Prostate gland (tissue), 2 donors: ENCODE measurements around the gene CRYGN. TPM values are rescaled to one million over a fixed set of nuclear protein-coding genes. Genes with fewer than 3 reads are reported as not detected.

Experiments used
- DNase-seq: peaks from one replicate; pipeline ENCODE4 v3.0.0-alpha.2; 2019; ENCODE audit warnings: low spot score
- H3K27ac ChIP-seq, 2 donors: fragments of 200-600 bp; sonication (generic); 2 replicates each; pipeline ENCODE4 v1.5.1; 2017 to 2019
- H3K27me3 ChIP-seq: fragments of 200-600 bp; sonication (generic); replicated peaks from 2 replicates; pipeline ENCODE4 v1.5.1; 2019; ENCODE audit not compliant: insufficient read depth
- H3K36me3 ChIP-seq, 2 donors: fragments of 200-600 bp; sonication (generic); 1 replicate in 1 of 2; 2 replicates in 1 of 2; pipeline versions ENCODE4 v1.5.1 to v1.8.1; 2017 to 2019
- H3K4me1 ChIP-seq: fragments of 200-600 bp; sonication (generic); replicated peaks from 2 replicates; pipeline ENCODE4 v1.5.1; 2019
- H3K4me3 ChIP-seq, 2 donors: fragments of 200-600 bp; sonication (generic); 2 replicates each; pipeline ENCODE4 v1.5.1; 2017 to 2019
- H3K9me3 ChIP-seq: fragments of 200-600 bp; sonication (generic); 2 replicates; pipeline ENCODE4 v1.5.1; 2017
- CTCF ChIP-seq, 4 experiments: fragments of 200-600 bp in 2 of 4; fragments of 450-650 bp in 2 of 4; sonication (generic) in 2 of 4; IDR thresholded peaks; 1 replicate in 3 of 4; 2 replicates in 1 of 4; pipeline ENCODE4 v1.5.1; 2016 to 2019; ENCODE audit warnings: antibody characterized with exemption in 4 of 4, mild to moderate bottlenecking in 2 of 4, moderate library complexity in 2 of 4
- POLR2A ChIP-seq: fragments of 450-650 bp; IDR thresholded peaks from one replicate; pipeline ENCODE4 v1.6.1; 2016; ENCODE audit warnings: antibody characterized with exemption, mild to moderate bottlenecking
- POLR2AphosphoS5 ChIP-seq: sonication (generic); formaldehyde crosslinking; IDR thresholded peaks from one replicate; pipeline ENCODE4 v1.6.1; 2017; ENCODE audit warnings: antibody characterized with exemption
- WGBS: methylation state at CpG from one replicate; pipeline ENCODE4 v1.1.5; 2018; 5-methylcytosine and 5-hydroxymethylcytosine counted together
- intact Hi-C: fragments of 100-400 bp; cut with DNase I; formaldehyde crosslinking; loops from one replicate; pipeline ENCODE4 v1.14.2; 2022
- total RNA-seq, 2 donors: library from RNA; depleted of rRNA; stranded (reverse); fragments of >200 nt; gene quantifications; one replicate each; pipeline ENCODE4 v1.1.0, GENCODE V29; 2016

Gene CRYGN
- total RNA-seq, 2 donors from 2014 or later = not detected

- no peak for DNase-seq
- 95% methylated on average over 5 of the region's 5 CpGs for WGBS
- no peak overlapping the region for H3K27ac ChIP-seq
- no peaks in the 10 kb centered on the region for H3K27me3 ChIP-seq
- no peaks in the 10 kb centered on the region for H3K36me3 ChIP-seq
- H3K4me1 ChIP-seq = no peaks in the 10 kb centered on the region
- H3K9me3 ChIP-seq = no peaks in the 10 kb centered on the region
- H3K4me3 ChIP-seq = no peak overlapping the region
- no peak for TF ChIP-seq POLR2A
- TF ChIP-seq CTCF (IDR thresholded peaks at IDR 0.05) = no peak
- no peak for TF ChIP-seq POLR2AphosphoS5
- intact Hi-C loops = no loop called here
These were observed 16.0 kb downstream of the CRYGN start for GRCh38 chr7:151423936-151424335.

GRCh38 chr7:151423226-151423625, 16.7 kb downstream of the CRYGN start:
- no peak overlapping the region for H3K4me3 ChIP-seq
- TF ChIP-seq CTCF (IDR thresholded peaks at IDR 0.05) (no peak), POLR2A (no peak), POLR2AphosphoS5 (no peak)
- intact Hi-C loops = no loop called here
- no peaks in the 10 kb centered on the region for H3K4me1 ChIP-seq
- H3K36me3 ChIP-seq = no peaks in the 10 kb centered on the region
- no peak overlapping the region for H3K27ac ChIP-seq
- WGBS = 76% methylated on average over 7 of the region's 7 CpGs
- H3K27me3 ChIP-seq = no peaks in the 10 kb centered on the region
- no peak for DNase-seq
- H3K9me3 ChIP-seq = no peaks in the 10 kb centered on the region

GRCh38 chr7:151422212-151422611, 17.7 kb downstream of the CRYGN start:
- no peak for TF ChIP-seq POLR2AphosphoS5
- no peak for TF ChIP-seq POLR2A
- no peak for TF ChIP-seq CTCF (IDR thresholded peaks at IDR 0.05)
- no peaks in the 10 kb centered on the region for H3K9me3 ChIP-seq
- no peak for DNase-seq
- H3K4me3 ChIP-seq = no peak overlapping the region
- no peaks in the 10 kb centered on the region for H3K27me3 ChIP-seq
- H3K36me3 ChIP-seq = no peaks in the 10 kb centered on the region
- H3K4me1 ChIP-seq = no peaks in the 10 kb centered on the region
- 79% methylated on average over 5 of the region's 5 CpGs for WGBS
- intact Hi-C loops = no loop called here
- H3K27ac ChIP-seq = no peak overlapping the region

- no peaks in the 10 kb centered on the region for H3K4me1 ChIP-seq
- intact Hi-C loops = no loop called here
- H3K4me3 ChIP-seq = no peak overlapping the region
- DNase-seq = no peak
- no peaks in the 10 kb centered on the region for H3K27me3 ChIP-seq
- no peak overlapping the region for H3K27ac ChIP-seq
- TF ChIP-seq POLR2AphosphoS5 (no peak), CTCF (IDR thresholded peaks at IDR 0.05) (no peak), POLR2A (no peak)
- 38% methylated on average over 5 of the region's 5 CpGs for WGBS
- no peaks in the 10 kb centered on the region for H3K36me3 ChIP-seq
- H3K9me3 ChIP-seq = no peaks in the 10 kb centered on the region
These were observed 19.8 kb downstream of the CRYGN start for GRCh38 chr7:151420144-151420543.

- Histone ChIP-seq H3K27me3 (no peaks in the 10 kb centered on the region), H3K4me1 (no peaks in the 10 kb centered on the region), H3K9me3 (no peaks in the 10 kb centered on the region), H3K4me3 (no peak overlapping the region), H3K27ac (no peak overlapping the region), H3K36me3 (no peaks in the 10 kb centered on the region)
- intact Hi-C loops = no loop called here
- 68% methylated on average over 11 of the region's 11 CpGs for WGBS
- DNase-seq = no peak
- TF ChIP-seq CTCF (IDR thresholded peaks at IDR 0.05) = no peak
- no peak for TF ChIP-seq POLR2A
- TF ChIP-seq POLR2AphosphoS5 = no peak
These were observed 23.0 kb downstream of the CRYGN start for GRCh38 chr7:151416941-151417315.
